Thyroid gland (tissue), 4 donors: ENCODE measurements around the gene KCNH1. TPM values are rescaled to one million over a fixed set of nuclear protein-coding genes. Genes with fewer than 3 reads are reported as not detected.
A peak's percentile ranks its signal among the peaks of the same experiment; 100 is the strongest.

Source experiments
- DNase-seq, 2 donors: peaks; one replicate each; pipeline ENCODE4 v3.0.0-alpha.2; 2019
- H3K27ac ChIP-seq, 3 donors: fragments of 200-600 bp; sonication (generic); 1 replicate in 2 of 3; 2 replicates in 1 of 3; pipeline ENCODE4 v1.5.1; 2016 to 2019; ENCODE audit warnings: mild to moderate bottlenecking in 1 of 3, moderate library complexity in 1 of 3
- H3K27me3 ChIP-seq: fragments of 200-600 bp; sonication (generic); one replicate; pipeline ENCODE4 v1.5.1; 2019
- H3K36me3 ChIP-seq, 2 donors: fragments of 200-600 bp; sonication (generic); one replicate each; pipeline ENCODE4 v1.5.1; 2016 to 2019
- H3K4me1 ChIP-seq, 2 donors: fragments of 200-600 bp; sonication (generic); one replicate each; pipeline ENCODE4 v1.5.1; 2017 to 2019
- H3K4me3 ChIP-seq, 3 donors: fragments of 200-600 bp; sonication (generic); replicated peaks in 1 of 3; 1 replicate in 2 of 3; 2 replicates in 1 of 3; pipeline ENCODE4 v1.5.1; 2016; ENCODE audit warnings: mild to moderate bottlenecking in 1 of 3
- H3K9me3 ChIP-seq: fragments of 200-600 bp; sonication (generic); one replicate; pipeline ENCODE4 v1.5.1; 2017
- CTCF ChIP-seq, 6 experiments: fragments of 200-600 bp in 3 of 6; fragments of 450-650 bp in 3 of 6; sonication (generic) in 3 of 6; IDR thresholded peaks; one replicate each; pipeline ENCODE4 v1.5.1; 2016 to 2019; ENCODE audit warnings: antibody characterized with exemption in 6 of 6, mild to moderate bottlenecking in 2 of 6, inconsistent platforms in 1 of 6, moderate library complexity in 1 of 6
- POLR2A ChIP-seq, 2 donors: fragments of 450-650 bp; IDR thresholded peaks; one replicate each; pipeline ENCODE4 v1.6.1; 2017; ENCODE audit warnings: antibody characterized with exemption in 2 of 2, mild to moderate bottlenecking in 2 of 2, moderate library complexity in 1 of 2
- WGBS, 2 donors: methylation state at CpG; one replicate each; pipeline ENCODE4 v1.1.5; 2017; 5-methylcytosine and 5-hydroxymethylcytosine counted together
- intact Hi-C: fragments of 100-400 bp; cut with DNase I; formaldehyde crosslinking; loops from one replicate; pipeline ENCODE4 v1.15.1; 2023
- total RNA-seq, 4 donors: library from RNA; depleted of rRNA; stranded (reverse); fragments of >200 nt; gene quantifications; one replicate each; pipeline ENCODE4 v1.2.3, GENCODE V29; 2016

KCNH1 gene
- total RNA-seq, 4 donors from 2014 or later: 1.3 TPM; not detected in 2

- H3K27ac ChIP-seq: no peak overlapping the region
- 37 to 56% methylated on average over 1 of the region's 1 CpG for WGBS, 2 donors
- intact Hi-C loops: no loop called here
- H3K4me1 ChIP-seq: no peaks in the 10 kb centered on the region
- no peak overlapping the region for H3K4me3 ChIP-seq
- TF ChIP-seq CTCF (IDR thresholded peaks at IDR 0.05) (no peak), POLR2A (IDR thresholded peaks at IDR 0.05) (no peak)
- H3K9me3 ChIP-seq: no peaks in the 10 kb centered on the region
- no peaks in the 10 kb centered on the region for H3K36me3 ChIP-seq
- no peaks in the 10 kb centered on the region for H3K27me3 ChIP-seq
- DNase-seq: no peak
Observed at GRCh38 chr1:210730023-210730422, 403.9 kb downstream of the KCNH1 start.

GRCh38 chr1:210728437-210729149 is 405.4 kb downstream of the KCNH1 start:
- 79% methylated on average over 4 of the region's 4 CpGs for WGBS, 2 donors

GRCh38 chr1:210727709-210728108 is 406.2 kb downstream of the KCNH1 start:
- Histone ChIP-seq H3K27ac (no peak overlapping the region), H3K36me3 (no peaks in the 10 kb centered on the region), H3K4me3 (no peak overlapping the region)

More at GRCh38 chr1:210728437-210729149, 405.4 kb downstream of the KCNH1 start:
- Histone ChIP-seq H3K27me3 (no peaks in the 10 kb centered on the region), H3K4me1 (no peaks in the 10 kb centered on the region), H3K36me3 (no peaks in the 10 kb centered on the region), H3K9me3 (no peaks in the 10 kb centered on the region), H3K27ac (no peak overlapping the region), H3K4me3 (no peak overlapping the region)
- DNase-seq: no peak
- TF ChIP-seq CTCF (IDR thresholded peaks at IDR 0.05) (no peak), POLR2A (IDR thresholded peaks at IDR 0.05) (no peak)
- intact Hi-C loops: no loop called here

GRCh38 chr1:210726621-210727020 is 407.3 kb downstream of the KCNH1 start:
- Histone ChIP-seq H3K27ac (no peak overlapping the region), H3K27me3 (no peaks in the 10 kb centered on the region), H3K4me1 (no peaks in the 10 kb centered on the region), H3K9me3 (no peaks in the 10 kb centered on the region), H3K4me3 (no peak overlapping the region), H3K36me3 (no peaks in the 10 kb centered on the region)
- intact Hi-C loops: no loop called here
- DNase-seq: peak; percentile 36 to 64
- WGBS, 2 donors: 0% methylated on average over 2 of the region's 2 CpGs
- TF ChIP-seq CTCF (IDR thresholded peaks at IDR 0.05) (no peak), POLR2A (IDR thresholded peaks at IDR 0.05) (no peak)

More at GRCh38 chr1:210727709-210728108, 406.2 kb downstream of the KCNH1 start:
- no peak for DNase-seq
- TF ChIP-seq CTCF (IDR thresholded peaks at IDR 0.05) (no peak), POLR2A (IDR thresholded peaks at IDR 0.05) (no peak)
- H3K9me3 ChIP-seq: no peaks in the 10 kb centered on the region
- no peaks in the 10 kb centered on the region for H3K4me1 ChIP-seq
- 29 to 36% methylated on average over 2 of the region's 2 CpGs for WGBS, 2 donors
- no peaks in the 10 kb centered on the region for H3K27me3 ChIP-seq
- intact Hi-C loops: no loop called here

GRCh38 chr1:210724768-210725167 is 409.2 kb downstream of the KCNH1 start:
- 83 to 94% methylated on average over 2 of the region's 2 CpGs for WGBS, 2 donors
- no peaks in the 10 kb centered on the region for H3K9me3 ChIP-seq

More at GRCh38 chr1:210724768-210725167, 409.2 kb downstream of the KCNH1 start:
- H3K27me3 ChIP-seq: no peaks in the 10 kb centered on the region
- H3K4me1 ChIP-seq: no peaks in the 10 kb centered on the region
- no peak for DNase-seq
- no peak overlapping the region for H3K27ac ChIP-seq
- no peak overlapping the region for H3K4me3 ChIP-seq
- intact Hi-C loops: no loop called here
- H3K36me3 ChIP-seq: no peaks in the 10 kb centered on the region
- TF ChIP-seq POLR2A (IDR thresholded peaks at IDR 0.05) (no peak), CTCF (IDR thresholded peaks at IDR 0.05) (no peak)
